ENCODE measurements around the gene CYP24A1.

Gene CYP24A1

DNA sequence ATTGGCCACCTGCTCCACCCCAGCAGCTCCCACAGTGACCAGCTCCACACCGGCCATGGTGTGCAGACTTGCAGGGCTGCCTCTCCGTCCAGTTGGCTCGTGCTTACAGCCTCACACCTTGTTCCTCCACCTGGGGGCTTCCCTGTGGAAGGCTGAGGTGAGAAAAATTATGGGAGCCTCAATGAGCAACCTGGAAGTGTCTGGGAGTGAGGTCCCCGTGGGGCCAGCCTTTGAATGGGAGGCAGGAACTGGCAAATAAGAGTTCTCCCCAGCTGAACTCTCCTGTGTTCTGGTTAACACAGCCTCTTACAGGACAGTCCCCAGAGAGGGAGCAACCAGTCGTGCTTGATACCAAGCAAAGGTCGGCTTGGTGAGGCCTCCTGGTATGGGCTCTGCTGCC is 30.3 kb upstream of the CYP24A1 start:
- TF ChIP-seq, protein P1, sequence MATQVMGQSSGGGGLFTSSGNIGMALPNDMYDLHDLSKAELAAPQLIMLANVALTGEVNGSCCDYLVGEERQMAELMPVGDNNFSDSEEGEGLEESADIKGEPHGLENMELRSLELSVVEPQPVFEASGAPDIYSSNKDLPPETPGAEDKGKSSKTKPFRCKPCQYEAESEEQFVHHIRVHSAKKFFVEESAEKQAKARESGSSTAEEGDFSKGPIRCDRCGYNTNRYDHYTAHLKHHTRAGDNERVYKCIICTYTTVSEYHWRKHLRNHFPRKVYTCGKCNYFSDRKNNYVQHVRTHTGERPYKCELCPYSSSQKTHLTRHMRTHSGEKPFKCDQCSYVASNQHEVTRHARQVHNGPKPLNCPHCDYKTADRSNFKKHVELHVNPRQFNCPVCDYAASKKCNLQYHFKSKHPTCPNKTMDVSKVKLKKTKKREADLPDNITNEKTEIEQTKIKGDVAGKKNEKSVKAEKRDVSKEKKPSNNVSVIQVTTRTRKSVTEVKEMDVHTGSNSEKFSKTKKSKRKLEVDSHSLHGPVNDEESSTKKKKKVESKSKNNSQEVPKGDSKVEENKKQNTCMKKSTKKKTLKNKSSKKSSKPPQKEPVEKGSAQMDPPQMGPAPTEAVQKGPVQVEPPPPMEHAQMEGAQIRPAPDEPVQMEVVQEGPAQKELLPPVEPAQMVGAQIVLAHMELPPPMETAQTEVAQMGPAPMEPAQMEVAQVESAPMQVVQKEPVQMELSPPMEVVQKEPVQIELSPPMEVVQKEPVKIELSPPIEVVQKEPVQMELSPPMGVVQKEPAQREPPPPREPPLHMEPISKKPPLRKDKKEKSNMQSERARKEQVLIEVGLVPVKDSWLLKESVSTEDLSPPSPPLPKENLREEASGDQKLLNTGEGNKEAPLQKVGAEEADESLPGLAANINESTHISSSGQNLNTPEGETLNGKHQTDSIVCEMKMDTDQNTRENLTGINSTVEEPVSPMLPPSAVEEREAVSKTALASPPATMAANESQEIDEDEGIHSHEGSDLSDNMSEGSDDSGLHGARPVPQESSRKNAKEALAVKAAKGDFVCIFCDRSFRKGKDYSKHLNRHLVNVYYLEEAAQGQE (IDR thresholded peaks at IDR 0.05; ENCODE audit: insufficient read depth in 1 of 2, low read depth in 2 of 2, low read length in 2 of 2), result no peak
- TF ChIP-seq SIN3A (IDR thresholded peaks at IDR 0.05; ENCODE audit: borderline replicate concordance, insufficient read depth, low read length) (no peak), TAF1 (IDR thresholded peaks at IDR 0.05; ENCODE audit: borderline replicate concordance, insufficient read depth, low read length) (no peak), POLR2AphosphoS5 (IDR thresholded peaks at IDR 0.05; ENCODE audit: low read depth, low read length) (no peak), FOXP2 (optimal IDR thresholded peaks at IDR 0.05; ENCODE audit: borderline replicate concordance, extremely low read depth, extremely low read length, insufficient read depth) (no peak)

DNA sequence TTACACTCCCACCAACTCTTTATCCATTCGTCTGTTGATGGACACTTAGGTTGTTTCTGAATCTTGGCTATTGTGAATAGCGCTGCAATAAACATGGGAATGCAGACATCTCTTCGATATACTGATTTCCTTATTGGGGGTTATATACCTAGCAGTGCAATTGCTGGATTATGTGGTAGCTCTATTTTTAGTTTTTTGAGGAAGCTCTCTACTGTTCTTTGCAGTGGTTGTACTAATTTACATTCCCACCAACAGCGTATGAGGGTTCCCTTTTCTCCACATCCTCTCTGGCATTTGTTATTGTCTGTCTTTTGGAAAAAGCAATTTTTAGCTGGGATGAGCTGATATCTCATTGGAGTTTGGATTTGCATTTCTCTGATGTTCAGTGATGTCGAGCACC is 29.5 kb upstream of the CYP24A1 start:
- TF ChIP-seq, protein P1 (IDR thresholded peaks at IDR 0.05; ENCODE audit: insufficient read depth in 1 of 2, low read depth in 2 of 2, low read length in 2 of 2), result no peak
- no peak for TF ChIP-seq TAF1 (IDR thresholded peaks at IDR 0.05; ENCODE audit: borderline replicate concordance, insufficient read depth, low read length)
- no peak for TF ChIP-seq POLR2AphosphoS5 (IDR thresholded peaks at IDR 0.05; ENCODE audit: low read depth, low read length)
- no peak for TF ChIP-seq FOXP2 (optimal IDR thresholded peaks at IDR 0.05; ENCODE audit: borderline replicate concordance, extremely low read depth, extremely low read length, insufficient read depth)
- no peak for TF ChIP-seq SIN3A (IDR thresholded peaks at IDR 0.05; ENCODE audit: borderline replicate concordance, insufficient read depth, low read length)

DNA sequence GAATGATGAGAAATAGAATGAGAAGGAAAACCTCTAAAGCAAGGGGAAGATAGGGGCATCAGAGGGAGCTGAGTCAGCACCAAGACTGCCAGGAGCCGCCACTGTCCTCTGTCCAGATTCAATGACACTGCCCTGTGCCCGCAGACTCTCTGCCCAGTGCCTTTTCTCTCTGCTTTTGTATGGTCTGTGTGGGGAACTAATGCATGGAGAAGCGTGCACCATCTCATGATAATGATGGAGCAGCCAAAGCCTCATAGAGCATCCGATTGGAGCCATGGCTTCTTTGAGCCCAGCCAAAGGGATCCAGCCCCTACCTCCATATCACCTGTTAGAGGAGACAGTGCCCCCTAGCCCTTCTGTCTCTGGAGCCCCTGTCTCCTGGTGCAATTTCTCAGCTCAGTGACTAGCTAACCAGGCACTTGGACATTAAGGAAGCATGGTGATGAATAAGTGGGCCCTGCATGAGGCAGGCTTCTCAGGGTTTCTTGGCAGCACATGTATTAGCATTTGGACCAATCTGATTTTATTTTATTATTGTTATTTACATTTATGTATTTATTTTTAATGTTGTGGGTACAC is 27.6 kb upstream of the CYP24A1 start:
- TF ChIP-seq POLR2AphosphoS5 (IDR thresholded peaks at IDR 0.05; ENCODE audit: low read depth, low read length) (no peak), TAF1 (IDR thresholded peaks at IDR 0.05; ENCODE audit: borderline replicate concordance, insufficient read depth, low read length) (no peak), FOXP2 (optimal IDR thresholded peaks at IDR 0.05; ENCODE audit: borderline replicate concordance, extremely low read depth, extremely low read length, insufficient read depth) (no peak), SIN3A (IDR thresholded peaks at IDR 0.05; ENCODE audit: borderline replicate concordance, insufficient read depth, low read length) (no peak)
- TF ChIP-seq, protein P1 (IDR thresholded peaks at IDR 0.05; ENCODE audit: insufficient read depth in 1 of 2, low read depth in 2 of 2, low read length in 2 of 2), result no peak

DNA sequence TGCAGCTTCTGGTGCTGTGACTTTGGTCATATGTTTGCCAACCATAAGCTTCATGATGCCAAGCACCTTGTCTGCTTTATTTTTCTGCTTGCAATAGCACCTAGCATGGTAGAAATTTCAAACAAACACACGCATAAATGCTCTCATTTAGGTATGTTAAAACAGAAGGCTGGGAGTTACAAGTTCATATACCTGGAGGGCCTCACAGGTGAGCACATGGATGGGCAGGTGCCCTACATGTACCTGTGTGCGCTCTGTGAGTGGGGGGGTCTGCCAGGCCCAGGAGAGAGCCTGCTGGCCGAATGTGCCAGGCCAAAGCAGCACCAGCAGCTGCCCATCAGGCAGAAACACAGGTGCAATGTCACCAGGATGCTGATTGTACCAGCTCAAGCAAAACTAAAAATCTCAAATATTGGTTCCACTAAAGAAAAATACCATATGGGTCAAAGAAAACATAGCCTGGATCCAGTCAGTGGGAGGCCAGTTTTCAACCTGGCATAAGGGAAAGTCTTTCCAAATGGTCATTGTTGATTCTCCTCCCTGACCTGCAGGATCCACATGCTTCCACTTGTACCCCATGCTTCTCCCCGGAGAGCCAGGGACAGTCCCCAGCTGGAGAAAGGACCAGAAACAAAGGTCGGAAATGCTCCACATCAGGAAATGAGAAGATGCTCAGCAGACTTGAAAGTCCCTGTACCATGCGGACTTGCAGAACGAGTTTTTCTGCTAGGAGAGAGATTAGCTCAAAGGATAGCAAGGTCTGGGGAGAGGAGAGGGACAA is 26.9 kb upstream of the CYP24A1 start:
- no peak for TF ChIP-seq FOXP2 (optimal IDR thresholded peaks at IDR 0.05; ENCODE audit: borderline replicate concordance, extremely low read depth, extremely low read length, insufficient read depth)
- TF ChIP-seq, protein P1 (IDR thresholded peaks at IDR 0.05; ENCODE audit: insufficient read depth in 1 of 2, low read depth in 2 of 2, low read length in 2 of 2), result no peak
- TF ChIP-seq TAF1 (IDR thresholded peaks at IDR 0.05; ENCODE audit: borderline replicate concordance, insufficient read depth, low read length), result no peak
- no peak for TF ChIP-seq POLR2AphosphoS5 (IDR thresholded peaks at IDR 0.05; ENCODE audit: low read depth, low read length)
- TF ChIP-seq SIN3A (IDR thresholded peaks at IDR 0.05; ENCODE audit: borderline replicate concordance, insufficient read depth, low read length), result no peak

Data from PFSK-1 (cell line).